Sigmoid colon (tissue), 4 donors: ENCODE data around the gene TAF13.

ENCODE experiments used
- EP300 ChIP-seq, 4 donors: sonication (generic); formaldehyde crosslinking; IDR thresholded peaks; one replicate each; pipeline ENCODE4 v1.6.1; 2017; ENCODE audit warnings: antibody characterized with exemption in 4 of 4
- POLR2A ChIP-seq, 2 donors: fragments of 450-650 bp; IDR thresholded peaks; one replicate each; pipeline ENCODE4 v1.6.1; 2016; ENCODE audit warnings: antibody characterized with exemption in 2 of 2, mild to moderate bottlenecking in 2 of 2, moderate library complexity in 2 of 2
- POLR2AphosphoS5 ChIP-seq, 4 donors: sonication (generic); formaldehyde crosslinking; IDR thresholded peaks; one replicate each; pipeline ENCODE4 v1.6.1; 2017; ENCODE audit warnings: antibody characterized with exemption in 4 of 4
- TF ChIP-seq, protein P1 (sequence below), 4 experiments: fragments of 450-650 bp in 3 of 4; fragments of 200-600 bp in 1 of 4; IDR thresholded peaks; one replicate each; pipeline ENCODE4 v1.5.1; 2016 to 2019; ENCODE audit warnings: antibody characterized with exemption in 4 of 4, mild to moderate bottlenecking in 3 of 4, moderate library complexity in 2 of 4

DNA sequence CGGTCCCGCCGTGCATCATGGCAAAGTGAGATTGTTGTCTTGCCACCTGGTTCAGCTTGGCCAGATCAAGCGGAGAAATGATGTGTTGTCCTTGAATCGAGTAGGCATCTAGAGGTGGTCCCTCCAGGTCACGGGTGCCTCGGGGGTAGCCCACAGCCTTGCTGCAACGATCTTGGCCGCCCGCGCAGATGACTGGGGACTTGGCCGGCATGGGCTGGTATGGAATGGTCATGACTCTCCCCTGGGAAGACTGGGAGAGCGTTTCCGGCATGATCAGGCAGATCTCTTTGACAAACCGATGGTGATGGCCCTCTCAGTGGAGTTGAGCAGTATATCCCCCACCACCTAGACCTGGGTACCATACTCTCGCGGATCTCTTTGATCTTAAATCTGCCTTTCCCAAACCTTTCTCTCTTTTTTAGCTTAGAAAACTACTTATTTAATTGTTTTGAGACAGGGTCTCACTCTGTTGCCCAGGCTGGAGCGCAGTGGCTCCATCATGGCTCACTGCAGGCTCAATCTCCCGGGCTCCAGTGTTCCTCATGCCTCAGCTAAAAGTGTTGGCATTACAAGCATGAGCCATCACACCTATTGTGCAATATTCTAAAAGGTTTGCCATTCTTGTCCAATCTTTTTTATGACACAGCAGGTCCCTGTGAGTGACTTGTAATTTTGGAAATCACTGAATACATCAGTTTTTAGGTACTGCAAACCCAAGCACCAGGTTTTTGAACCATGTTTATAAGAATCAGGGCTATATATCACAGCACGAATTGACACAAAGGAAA lies 28.8 kb upstream of the TAF13 start:
- TF ChIP-seq, protein P1, sequence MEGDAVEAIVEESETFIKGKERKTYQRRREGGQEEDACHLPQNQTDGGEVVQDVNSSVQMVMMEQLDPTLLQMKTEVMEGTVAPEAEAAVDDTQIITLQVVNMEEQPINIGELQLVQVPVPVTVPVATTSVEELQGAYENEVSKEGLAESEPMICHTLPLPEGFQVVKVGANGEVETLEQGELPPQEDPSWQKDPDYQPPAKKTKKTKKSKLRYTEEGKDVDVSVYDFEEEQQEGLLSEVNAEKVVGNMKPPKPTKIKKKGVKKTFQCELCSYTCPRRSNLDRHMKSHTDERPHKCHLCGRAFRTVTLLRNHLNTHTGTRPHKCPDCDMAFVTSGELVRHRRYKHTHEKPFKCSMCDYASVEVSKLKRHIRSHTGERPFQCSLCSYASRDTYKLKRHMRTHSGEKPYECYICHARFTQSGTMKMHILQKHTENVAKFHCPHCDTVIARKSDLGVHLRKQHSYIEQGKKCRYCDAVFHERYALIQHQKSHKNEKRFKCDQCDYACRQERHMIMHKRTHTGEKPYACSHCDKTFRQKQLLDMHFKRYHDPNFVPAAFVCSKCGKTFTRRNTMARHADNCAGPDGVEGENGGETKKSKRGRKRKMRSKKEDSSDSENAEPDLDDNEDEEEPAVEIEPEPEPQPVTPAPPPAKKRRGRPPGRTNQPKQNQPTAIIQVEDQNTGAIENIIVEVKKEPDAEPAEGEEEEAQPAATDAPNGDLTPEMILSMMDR (IDR thresholded peaks at IDR 0.05) = no peak
- no peak for TF ChIP-seq EP300 (IDR thresholded peaks at IDR 0.05)
- TF ChIP-seq POLR2A (IDR thresholded peaks at IDR 0.05) = no peak
- no peak for TF ChIP-seq POLR2AphosphoS5 (IDR thresholded peaks at IDR 0.05)
